ENCODE measurements around the gene FBRS. TPM values are rescaled to one million over a fixed set of nuclear protein-coding genes. Genes with fewer than 3 reads are reported as not detected.
A peak's percentile ranks its signal among the peaks of the same experiment; 100 is the strongest.
"Not testable (repeated sequence)": the region's sequence is repeated elsewhere in the genome, so short reads cannot be mapped to it uniquely, and the experiment has no call there.

Gene FBRS
- total RNA-seq, 2 donors from 2014 or later: 65.1 to 74.2 TPM

GRCh38 chr16:30636599-30636998 lies 21.6 kb upstream of the FBRS start:
- Histone ChIP-seq H3K9me3 (no peaks in the 10 kb centered on the region), H3K4me3 (no peak overlapping the region), H3K4me1 (no peaks in the 10 kb centered on the region), H3K27ac (no peak overlapping the region), H3K36me3 (no peaks in the 10 kb centered on the region), H3K9ac (ENCODE audit: low read depth in 2 of 2, low read length in 2 of 2) (no peak overlapping the region), H3K27me3 (no peaks in the 10 kb centered on the region)
- intact Hi-C loops (cut with DNase I): no loop called here
- TF ChIP-seq CTCF (IDR thresholded peaks at IDR 0.05): no peak
- no peak for DNase-seq

- H3K9me3 ChIP-seq; H3K4me1 ChIP-seq; H3K27me3 ChIP-seq; DNase-seq; H3K9ac ChIP-seq (ENCODE audit: low read depth in 2 of 2, low read length in 2 of 2); H3K4me3 ChIP-seq; intact Hi-C loops (cut with DNase I); H3K36me3 ChIP-seq; H3K27ac ChIP-seq: not testable (repeated sequence)
Observed at GRCh38 chr16:30637139-30637538, 21.1 kb upstream of the FBRS start.

- H3K27me3 ChIP-seq: no peaks in the 10 kb centered on the region
- DNase-seq: no peak
- H3K36me3 ChIP-seq: no peaks in the 10 kb centered on the region
- no peak overlapping the region for H3K4me3 ChIP-seq
- TF ChIP-seq CTCF (IDR thresholded peaks at IDR 0.05): peak; percentile 32
- intact Hi-C loops (cut with DNase I): no loop called here
- H3K9me3 ChIP-seq: no peaks in the 10 kb centered on the region
- no peak overlapping the region for H3K27ac ChIP-seq
- H3K4me1 ChIP-seq: no peaks in the 10 kb centered on the region
- no peak overlapping the region for H3K9ac ChIP-seq (ENCODE audit: low read depth in 2 of 2, low read length in 2 of 2)
Observed at GRCh38 chr16:30637944-30638343, 20.3 kb upstream of the FBRS start.

- Histone ChIP-seq H3K27me3 (no peaks in the 10 kb centered on the region), H3K4me1 (no peaks in the 10 kb centered on the region), H3K9me3 (no peaks in the 10 kb centered on the region), H3K9ac (ENCODE audit: low read depth in 2 of 2, low read length in 2 of 2) (no peak overlapping the region), H3K36me3 (no peaks in the 10 kb centered on the region), H3K4me3 (no peak overlapping the region), H3K27ac (no peak overlapping the region)
- no peak for DNase-seq
- intact Hi-C loops (cut with DNase I): no loop called here
- no peak for TF ChIP-seq CTCF (IDR thresholded peaks at IDR 0.05)
Observed at GRCh38 chr16:30641378-30641982, 16.8 kb upstream of the FBRS start.

GRCh38 chr16:30644334-30644830 lies 13.8 kb upstream of the FBRS start:
- no peaks in the 10 kb centered on the region for H3K27me3 ChIP-seq
- H3K9me3 ChIP-seq: no peaks in the 10 kb centered on the region
- no peak overlapping the region for H3K9ac ChIP-seq (ENCODE audit: low read depth in 2 of 2, low read length in 2 of 2)
- no peak for TF ChIP-seq CTCF (IDR thresholded peaks at IDR 0.05)
- H3K4me1 ChIP-seq: no peaks in the 10 kb centered on the region
- intact Hi-C loops (cut with DNase I): no loop called here
- no peak for DNase-seq
- H3K36me3 ChIP-seq: no peaks in the 10 kb centered on the region
- H3K4me3 ChIP-seq: no peak overlapping the region
- H3K27ac ChIP-seq: no peak overlapping the region

- Histone ChIP-seq H3K9me3 (no peaks in the 10 kb centered on the region), H3K36me3 (no peaks in the 10 kb centered on the region), H3K4me3 (no peak overlapping the region), H3K27ac (no peak overlapping the region), H3K27me3 (no peaks in the 10 kb centered on the region), H3K9ac (ENCODE audit: low read depth in 2 of 2, low read length in 2 of 2) (no peak overlapping the region), H3K4me1 (no peaks in the 10 kb centered on the region)
- DNase-seq: no peak
- intact Hi-C loops (cut with DNase I): no loop called here
- TF ChIP-seq CTCF (IDR thresholded peaks at IDR 0.05): no peak
Observed at GRCh38 chr16:30645727-30646126, 12.5 kb upstream of the FBRS start.

Data from colonic mucosa (tissue), 4 donors.